ENCODE results near the gene TRRAP. TPM values are rescaled to one million over a fixed set of nuclear protein-coding genes. Genes with fewer than 3 reads are reported as not detected.
"Not testable (repeated sequence)": the region's sequence is repeated elsewhere in the genome, so short reads cannot be mapped to it uniquely, and the experiment has no call there.

Gene TRRAP
- total and polyA plus RNA-seq, 2 experiments from 2014 or later: 14.9 to 58.7 TPM

DNA sequence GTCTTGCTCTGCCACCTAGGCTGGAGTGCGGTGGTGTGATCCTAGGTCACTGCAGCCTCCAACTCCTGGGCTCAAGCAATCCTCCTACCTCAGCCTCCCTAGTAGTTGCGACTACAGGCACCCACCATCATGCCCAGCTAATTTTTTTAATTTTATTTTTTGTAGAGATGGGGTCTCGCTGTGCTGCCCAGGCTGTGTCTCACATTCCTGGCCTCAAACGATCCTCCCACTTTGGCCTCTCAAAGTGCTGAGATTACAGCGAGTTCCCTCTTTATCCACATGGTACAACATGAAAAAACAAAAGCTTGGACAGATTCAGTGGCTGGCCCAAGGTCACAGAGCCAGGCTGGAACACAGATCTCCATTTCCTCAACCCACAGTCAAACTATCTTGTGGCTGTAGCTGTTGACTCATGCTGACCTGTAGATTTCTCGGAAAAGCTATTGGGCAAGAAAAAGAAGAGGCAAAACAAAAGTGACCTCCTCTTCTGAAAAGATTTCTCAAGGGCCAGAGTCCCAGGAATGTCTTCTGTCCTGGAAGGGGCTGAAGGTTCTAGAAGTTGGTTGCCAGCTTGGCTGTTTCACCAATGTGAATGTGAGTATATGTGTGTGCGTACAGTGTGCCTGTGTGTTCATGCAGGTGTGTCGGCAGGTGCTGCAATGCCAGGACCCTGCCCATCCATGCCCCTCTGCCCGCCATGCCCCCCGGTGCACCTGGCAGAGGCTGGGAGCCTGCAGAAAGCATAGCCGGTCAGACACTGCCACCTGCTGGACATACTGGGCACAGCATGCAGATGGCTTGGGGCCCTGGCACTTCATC lies 36.9 kb upstream of the TRRAP start:
- no peak overlapping the region for H3K27ac Mint-ChIP-seq
- no peaks in the 10 kb centered on the region for H3K9me2 ChIP-seq (ENCODE audit: insufficient read depth)
- peak; percentile 57 for ATAC-seq
- H3F3A ChIP-seq (replicated peaks; ENCODE audit: low read depth): no peaks in the 10 kb centered on the region; the same call in 1 of the 2 replicates
- no peaks in the 10 kb centered on the region for H3K27me3 ChIP-seq (ENCODE audit: insufficient read depth)
- H2AFZ ChIP-seq: no peak overlapping the region
- H3K4me1 ChIP-seq (ENCODE audit: insufficient read depth): peaks cover 7% of the 10 kb centered on the region; the same call in 1 of the 2 replicates
- no peak overlapping the region for H3K4me3 Mint-ChIP-seq
- H3K36me3 ChIP-seq (ENCODE audit: insufficient read depth): no peaks in the 10 kb centered on the region
- H3K9me3 Mint-ChIP-seq: no peaks in the 10 kb centered on the region
- TF ChIP-seq NANOG (IDR thresholded peaks at IDR 0.05; ENCODE audit: borderline replicate concordance): no peak
- TF ChIP-seq, protein P1, sequence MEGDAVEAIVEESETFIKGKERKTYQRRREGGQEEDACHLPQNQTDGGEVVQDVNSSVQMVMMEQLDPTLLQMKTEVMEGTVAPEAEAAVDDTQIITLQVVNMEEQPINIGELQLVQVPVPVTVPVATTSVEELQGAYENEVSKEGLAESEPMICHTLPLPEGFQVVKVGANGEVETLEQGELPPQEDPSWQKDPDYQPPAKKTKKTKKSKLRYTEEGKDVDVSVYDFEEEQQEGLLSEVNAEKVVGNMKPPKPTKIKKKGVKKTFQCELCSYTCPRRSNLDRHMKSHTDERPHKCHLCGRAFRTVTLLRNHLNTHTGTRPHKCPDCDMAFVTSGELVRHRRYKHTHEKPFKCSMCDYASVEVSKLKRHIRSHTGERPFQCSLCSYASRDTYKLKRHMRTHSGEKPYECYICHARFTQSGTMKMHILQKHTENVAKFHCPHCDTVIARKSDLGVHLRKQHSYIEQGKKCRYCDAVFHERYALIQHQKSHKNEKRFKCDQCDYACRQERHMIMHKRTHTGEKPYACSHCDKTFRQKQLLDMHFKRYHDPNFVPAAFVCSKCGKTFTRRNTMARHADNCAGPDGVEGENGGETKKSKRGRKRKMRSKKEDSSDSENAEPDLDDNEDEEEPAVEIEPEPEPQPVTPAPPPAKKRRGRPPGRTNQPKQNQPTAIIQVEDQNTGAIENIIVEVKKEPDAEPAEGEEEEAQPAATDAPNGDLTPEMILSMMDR (conservative IDR thresholded peaks at IDR 0.05; ENCODE audit: low read depth in 2 of 2): peak; percentile 98
- no peaks in the 10 kb centered on the region for H3K79me2 ChIP-seq (replicated peaks; ENCODE audit: insufficient read depth)
- H3K4me2 ChIP-seq: no peak overlapping the region
- DNase-seq (ENCODE audit: low spot score): peak; percentile 71
- no peak overlapping the region for H3K4me3 ChIP-seq
- H3K27me3 Mint-ChIP-seq (ENCODE audit: insufficient read depth, low read depth, poor library complexity): peaks cover 9% of the 10 kb centered on the region
- H3K36me3 Mint-ChIP-seq (ENCODE audit: low read depth): no peaks in the 10 kb centered on the region; the same call in 2 of the 3 replicates
- H3K27ac ChIP-seq (ENCODE audit: low read depth): no peak overlapping the region
- H4K20me1 ChIP-seq (replicated peaks; ENCODE audit: insufficient read depth): no peaks in the 10 kb centered on the region
- H3K4me1 Mint-ChIP-seq: peaks cover 8% of the 10 kb centered on the region

DNA sequence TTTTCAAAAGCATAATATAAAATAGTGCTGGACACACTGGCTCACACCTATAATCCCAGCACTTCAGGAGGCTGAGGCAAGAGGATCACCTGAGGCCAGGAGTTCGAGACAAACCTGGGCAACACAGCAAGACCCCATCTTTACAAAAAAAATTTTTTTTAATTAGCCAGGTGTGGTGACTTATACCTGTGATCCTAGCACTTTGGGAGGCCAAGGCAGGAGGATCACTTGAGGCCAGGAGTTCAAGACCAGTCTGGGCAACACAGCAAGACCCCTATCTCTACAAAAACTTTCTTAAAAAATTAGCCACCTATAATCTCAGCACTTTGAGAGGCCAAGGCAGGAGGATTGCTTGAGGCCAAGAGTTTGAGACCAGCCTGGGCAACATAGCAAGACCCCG lies 35.8 kb upstream of the TRRAP start:
- H4K20me1 ChIP-seq (replicated peaks; ENCODE audit: insufficient read depth); H3K9me2 ChIP-seq (ENCODE audit: insufficient read depth); H3K36me3 Mint-ChIP-seq (ENCODE audit: low read depth); H3K27ac ChIP-seq (ENCODE audit: low read depth); H3K27ac Mint-ChIP-seq; H3K9me3 Mint-ChIP-seq; H3F3A ChIP-seq (replicated peaks; ENCODE audit: low read depth); H3K4me2 ChIP-seq; H3K27me3 ChIP-seq (ENCODE audit: insufficient read depth); H3K4me1 Mint-ChIP-seq; H3K27me3 Mint-ChIP-seq (ENCODE audit: insufficient read depth, low read depth, poor library complexity); H2AFZ ChIP-seq; H3K4me1 ChIP-seq (ENCODE audit: insufficient read depth); H3K36me3 ChIP-seq (ENCODE audit: insufficient read depth); H3K79me2 ChIP-seq (replicated peaks; ENCODE audit: insufficient read depth); H3K4me3 Mint-ChIP-seq; ATAC-seq; DNase-seq (ENCODE audit: low spot score); H3K4me3 ChIP-seq: not testable (repeated sequence)

DNA sequence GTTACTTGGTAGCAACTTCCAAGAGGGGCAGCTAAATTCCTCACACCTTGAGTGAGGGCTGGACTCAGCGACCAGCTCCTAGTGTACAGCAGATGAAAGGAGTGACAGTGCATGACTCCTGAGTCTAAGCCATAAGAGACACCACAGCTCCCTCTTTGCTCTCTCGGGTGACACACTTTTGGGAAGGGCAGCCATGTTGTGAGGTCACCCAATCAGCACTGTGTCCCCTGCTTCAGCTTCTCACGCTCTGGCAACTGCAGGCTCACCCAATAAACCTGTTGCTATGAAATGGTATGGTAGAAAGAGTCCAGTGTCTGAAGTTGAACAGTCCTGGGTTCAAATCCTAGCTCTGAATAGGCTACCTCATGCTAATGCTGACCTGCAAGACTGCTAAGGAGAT lies 29.4 kb upstream of the TRRAP start:
- H3K27me3 ChIP-seq (ENCODE audit: insufficient read depth): no peaks in the 10 kb centered on the region
- no peak overlapping the region for H3K4me3 ChIP-seq
- H3K4me2 ChIP-seq: no peak overlapping the region
- H3K27ac ChIP-seq (ENCODE audit: low read depth): no peak overlapping the region
- H3K4me1 ChIP-seq (ENCODE audit: insufficient read depth): no peaks in the 10 kb centered on the region
- DNase-seq (ENCODE audit: low spot score): no peak
- Mint-ChIP-seq H3K4me3 (no peak overlapping the region), H3K27me3 (ENCODE audit: insufficient read depth, low read depth, poor library complexity) (peaks cover 9% of the 10 kb centered on the region), H3K4me1 (peaks cover 3% of the 10 kb centered on the region; the same call in 1 of the 3 replicates), H3K36me3 (ENCODE audit: low read depth) (peaks cover 23% of the 10 kb centered on the region), H3K9me3 (peaks cover 19% of the 10 kb centered on the region; the same call in 2 of the 3 replicates), H3K27ac (no peak overlapping the region)
- no peaks in the 10 kb centered on the region for H3K9me2 ChIP-seq (ENCODE audit: insufficient read depth)
- H2AFZ ChIP-seq: no peak overlapping the region
- no peaks in the 10 kb centered on the region for H3K79me2 ChIP-seq (replicated peaks; ENCODE audit: insufficient read depth)
- ATAC-seq: no peak
- H3K36me3 ChIP-seq (ENCODE audit: insufficient read depth): peaks cover 4% of the 10 kb centered on the region; the same call in 1 of the 2 replicates
- H3F3A ChIP-seq (replicated peaks; ENCODE audit: low read depth): no peaks in the 10 kb centered on the region
- H4K20me1 ChIP-seq (replicated peaks; ENCODE audit: insufficient read depth): no peaks in the 10 kb centered on the region
- TF ChIP-seq, protein P2, sequence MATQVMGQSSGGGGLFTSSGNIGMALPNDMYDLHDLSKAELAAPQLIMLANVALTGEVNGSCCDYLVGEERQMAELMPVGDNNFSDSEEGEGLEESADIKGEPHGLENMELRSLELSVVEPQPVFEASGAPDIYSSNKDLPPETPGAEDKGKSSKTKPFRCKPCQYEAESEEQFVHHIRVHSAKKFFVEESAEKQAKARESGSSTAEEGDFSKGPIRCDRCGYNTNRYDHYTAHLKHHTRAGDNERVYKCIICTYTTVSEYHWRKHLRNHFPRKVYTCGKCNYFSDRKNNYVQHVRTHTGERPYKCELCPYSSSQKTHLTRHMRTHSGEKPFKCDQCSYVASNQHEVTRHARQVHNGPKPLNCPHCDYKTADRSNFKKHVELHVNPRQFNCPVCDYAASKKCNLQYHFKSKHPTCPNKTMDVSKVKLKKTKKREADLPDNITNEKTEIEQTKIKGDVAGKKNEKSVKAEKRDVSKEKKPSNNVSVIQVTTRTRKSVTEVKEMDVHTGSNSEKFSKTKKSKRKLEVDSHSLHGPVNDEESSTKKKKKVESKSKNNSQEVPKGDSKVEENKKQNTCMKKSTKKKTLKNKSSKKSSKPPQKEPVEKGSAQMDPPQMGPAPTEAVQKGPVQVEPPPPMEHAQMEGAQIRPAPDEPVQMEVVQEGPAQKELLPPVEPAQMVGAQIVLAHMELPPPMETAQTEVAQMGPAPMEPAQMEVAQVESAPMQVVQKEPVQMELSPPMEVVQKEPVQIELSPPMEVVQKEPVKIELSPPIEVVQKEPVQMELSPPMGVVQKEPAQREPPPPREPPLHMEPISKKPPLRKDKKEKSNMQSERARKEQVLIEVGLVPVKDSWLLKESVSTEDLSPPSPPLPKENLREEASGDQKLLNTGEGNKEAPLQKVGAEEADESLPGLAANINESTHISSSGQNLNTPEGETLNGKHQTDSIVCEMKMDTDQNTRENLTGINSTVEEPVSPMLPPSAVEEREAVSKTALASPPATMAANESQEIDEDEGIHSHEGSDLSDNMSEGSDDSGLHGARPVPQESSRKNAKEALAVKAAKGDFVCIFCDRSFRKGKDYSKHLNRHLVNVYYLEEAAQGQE (IDR thresholded peaks at IDR 0.05; ENCODE audit: unreplicated experiment): no peak
- TF ChIP-seq STAT1 (IDR thresholded peaks at IDR 0.05; ENCODE audit: unreplicated experiment) (no peak), NANOG (IDR thresholded peaks at IDR 0.05; ENCODE audit: borderline replicate concordance) (no peak), POLR2AphosphoS5 (IDR thresholded peaks at IDR 0.05; ENCODE audit: low read depth) (no peak), JUNB (IDR thresholded peaks at IDR 0.05; ENCODE audit: unreplicated experiment) (no peak), EZH2 (IDR thresholded peaks at IDR 0.05; ENCODE audit: low read depth, unreplicated experiment) (no peak)
- TF ChIP-seq, protein P1 (conservative IDR thresholded peaks at IDR 0.05; ENCODE audit: low read depth in 2 of 2): no peak

Measured in GM23338 (cell line).